GM08714 (cell line): ENCODE results near the gene RTN4RL1.

Source experiments
- H3K4me3 ChIP-seq: fragments of 200-500 bp; sonication (Bioruptor generic); 2 replicates; pipeline ENCODE4 v1.5.1; 2014; ENCODE audit warnings: mild to moderate bottlenecking, low read length, inconsistent platforms
- ZNF274 ChIP-seq: IDR thresholded peaks from 2 replicates; pipeline ENCODE4 v1.6.1; 2012; ENCODE audit warnings: mild to moderate bottlenecking, low read depth, low read length

The RTN4RL1 gene

GRCh38 chr17:1979182-1979985 lies 45.8 kb downstream of the RTN4RL1 start:
- H3K4me3 ChIP-seq: no peak overlapping the region
- TF ChIP-seq ZNF274: no peak

GRCh38 chr17:1978396-1978949 lies 46.7 kb downstream of the RTN4RL1 start:
- no peak overlapping the region for H3K4me3 ChIP-seq
- no peak for TF ChIP-seq ZNF274

- H3K4me3 ChIP-seq: no peak overlapping the region
- TF ChIP-seq ZNF274: no peak
Observed at GRCh38 chr17:1977583-1978395, 47.3 kb downstream of the RTN4RL1 start.

GRCh38 chr17:1976683-1977064 lies 48.5 kb downstream of the RTN4RL1 start:
- TF ChIP-seq ZNF274: no peak
- no peak overlapping the region for H3K4me3 ChIP-seq

- no peak for TF ChIP-seq ZNF274
- no peak overlapping the region for H3K4me3 ChIP-seq
Observed at GRCh38 chr17:1976000-1976682, 49.0 kb downstream of the RTN4RL1 start.

DNA sequence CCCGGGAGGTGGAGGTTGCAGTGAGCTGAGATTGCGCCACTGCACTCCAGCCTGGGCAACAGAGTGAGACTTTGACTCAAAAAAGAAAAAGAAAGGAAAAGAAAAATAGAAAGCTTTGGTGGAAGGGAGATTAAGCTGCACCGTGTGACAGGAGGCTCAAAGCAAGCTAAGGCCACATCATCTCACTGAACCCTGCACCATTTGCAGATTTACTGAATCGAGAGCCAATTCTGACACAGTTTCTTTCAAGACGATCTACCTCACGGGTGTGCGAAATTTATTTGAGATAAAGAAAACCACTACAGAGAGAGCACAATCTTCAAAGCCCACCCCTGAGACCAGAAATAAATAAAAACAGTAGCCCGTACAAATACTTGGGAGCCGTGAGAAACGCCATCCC lies 49.6 kb downstream of the RTN4RL1 start:
- H3K4me3 ChIP-seq: no peak overlapping the region
- no peak for TF ChIP-seq ZNF274

DNA sequence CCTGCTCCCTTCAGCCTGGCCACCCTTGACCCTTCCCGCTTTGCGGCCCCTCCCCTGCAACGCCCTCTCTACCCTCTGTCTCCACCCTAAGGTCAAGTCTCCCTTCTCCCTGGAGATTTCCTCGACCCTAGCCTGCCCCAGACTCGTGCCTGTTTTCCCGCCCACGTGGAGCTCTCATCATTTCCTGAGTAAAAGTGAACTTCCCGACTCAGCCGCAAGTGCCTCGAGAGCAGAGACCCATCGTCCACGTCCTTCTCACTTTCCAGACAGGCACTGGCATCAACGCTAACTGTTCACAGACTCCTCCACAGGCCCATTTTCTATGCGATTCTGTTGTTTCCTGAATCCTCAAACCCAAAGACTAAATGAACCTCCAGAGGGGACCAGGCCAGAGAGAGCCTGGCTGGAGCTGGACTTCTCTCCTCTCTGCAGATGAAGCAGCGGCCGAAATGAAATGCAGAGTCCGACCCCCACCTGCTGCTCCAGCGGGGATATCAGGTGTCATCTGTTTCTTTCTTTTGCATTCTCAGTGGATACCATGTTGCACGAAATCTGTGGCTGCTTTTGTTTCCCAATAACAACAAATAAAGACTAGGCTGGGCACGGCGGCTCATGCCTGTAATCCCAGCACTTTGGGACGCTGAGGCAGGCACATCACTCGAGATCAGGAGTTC lies 52.5 kb downstream of the RTN4RL1 start:
- TF ChIP-seq ZNF274: no peak

GRCh38 chr17:1970843-1971384 lies 54.2 kb downstream of the RTN4RL1 start:
- no peak for TF ChIP-seq ZNF274
- H3K4me3 ChIP-seq: no peak overlapping the region

More for the DNA sequence above, 52.5 kb downstream of the RTN4RL1 start:
- no peak overlapping the region for H3K4me3 ChIP-seq

GRCh38 chr17:1969712-1970111 lies 55.4 kb downstream of the RTN4RL1 start:
- no peak overlapping the region for H3K4me3 ChIP-seq
- TF ChIP-seq ZNF274: no peak

DNA sequence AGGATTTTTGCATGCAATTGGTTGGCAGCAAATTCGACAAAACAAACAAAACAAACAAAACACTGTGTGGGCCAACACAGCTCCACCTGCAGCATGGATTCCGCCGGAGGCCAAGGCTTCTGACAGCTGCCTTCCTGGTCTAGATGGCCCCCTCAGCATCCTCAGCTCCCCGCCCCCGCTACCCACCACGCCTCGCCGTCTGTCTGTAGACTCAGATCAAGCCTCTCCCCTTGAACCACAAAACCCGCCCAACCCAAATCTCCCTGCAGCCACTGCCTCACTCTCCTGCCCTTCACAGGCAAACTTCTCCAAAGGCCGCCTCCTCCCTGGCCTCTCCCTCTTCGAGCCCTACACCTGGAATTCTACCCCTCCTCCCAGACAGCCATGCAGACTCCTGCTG lies 57.9 kb downstream of the RTN4RL1 start:
- no peak overlapping the region for H3K4me3 ChIP-seq
- TF ChIP-seq ZNF274: no peak

- no peak for TF ChIP-seq ZNF274
- H3K4me3 ChIP-seq: no peak overlapping the region
Observed at GRCh38 chr17:1966274-1967086, 58.7 kb downstream of the RTN4RL1 start.

GRCh38 chr17:1965556-1966273 lies 59.4 kb downstream of the RTN4RL1 start:
- no peak for TF ChIP-seq ZNF274
- H3K4me3 ChIP-seq: no peak overlapping the region
